Myometrial cell (primary cell): ENCODE data around the gene SNX13. TPM values are rescaled to one million over a fixed set of nuclear protein-coding genes. Genes with fewer than 3 reads are reported as not detected.

Experiments used
- total RNA-seq: library from RNA; depleted of rRNA; stranded (reverse); fragments of >200 nt; gene quantifications from 2 replicates; pipeline ENCODE4 v1.2.3, GENCODE V29; 2015

SNX13 gene
- 27.4 and 55.3 TPM in 2 replicates for total RNA-seq

GRCh38 chr7:17940302-17940883 lies at the start of gene SNX13:
SNX13 (minus strand) TSS chr7:17940494; CDS start chr7:17940295, 199 bp downstream.

Other genes with a start within 250 kb of the SNX13 start
- gene PRPS1L1, start 87.4 kb upstream of the SNX13 start, total RNA-seq: not detected in 2 replicates